GM19043 (cell line): ENCODE results near the gene PSORS1C1.

Experiments
- ATAC-seq: cut with Tn5 transposase; IDR thresholded peaks from one replicate; pipeline ENCODE4 v1.9.1; 2021; ENCODE audit warnings: low read depth; ENCODE audit not compliant: unreplicated experiment

PSORS1C1 gene

DNA sequence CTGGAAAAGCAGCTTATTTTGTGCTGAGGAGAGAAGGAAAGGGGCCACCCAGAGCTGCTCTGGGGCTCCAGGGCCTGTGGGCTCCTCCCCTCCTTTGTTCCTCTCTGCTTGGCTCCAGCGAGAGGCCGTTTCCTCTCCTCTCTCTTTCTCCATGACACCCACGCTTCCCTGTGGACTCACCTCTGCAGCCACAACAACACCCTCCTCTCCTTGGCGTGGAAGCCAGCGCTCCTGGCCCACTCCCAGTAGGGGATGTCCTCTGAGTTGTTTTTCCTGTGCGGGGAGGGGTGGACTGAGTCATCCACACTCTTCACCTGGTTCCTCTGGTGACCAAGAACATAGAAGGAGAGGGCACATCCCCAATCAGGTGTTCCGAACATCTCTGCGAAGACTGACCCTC is 10.6 kb downstream of the PSORS1C1 start:
- no peak for ATAC-seq

GRCh38 chr6:31125586-31126363 is 11.2 kb downstream of the PSORS1C1 start:
- ATAC-seq: no peak

GRCh38 chr6:31126396-31127175 is 12.0 kb downstream of the PSORS1C1 start:
- no peak for ATAC-seq

DNA sequence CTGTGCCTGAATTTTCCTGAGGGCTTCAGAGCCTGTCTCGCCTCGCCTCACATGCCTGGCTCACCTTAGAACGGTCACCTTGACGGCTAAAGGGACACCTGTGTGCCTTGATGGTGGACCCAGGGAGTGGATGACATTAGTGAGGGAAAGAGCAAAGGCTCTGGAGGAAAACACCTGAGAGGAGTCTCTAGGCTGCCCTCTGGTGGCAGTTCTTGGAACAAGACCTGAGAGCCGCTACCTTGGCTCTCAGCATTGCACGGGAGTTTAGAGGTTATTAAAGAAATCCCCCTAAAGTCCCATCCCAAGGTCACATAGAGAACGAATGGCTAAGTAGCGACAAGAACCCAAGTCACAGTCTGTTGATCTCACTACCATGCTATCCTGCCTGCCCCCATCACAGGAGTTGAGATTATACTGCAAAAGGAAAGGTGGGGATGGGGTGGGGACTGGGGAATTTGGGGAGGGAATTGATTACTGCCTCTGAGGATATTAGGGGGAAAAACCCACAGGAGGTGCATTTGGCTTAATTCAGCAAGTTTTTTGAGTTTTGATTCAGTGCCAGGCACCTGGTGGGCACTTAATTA is 13.6 kb downstream of the PSORS1C1 start:
- no peak for ATAC-seq

GRCh38 chr6:31129130-31129529 is 14.5 kb downstream of the PSORS1C1 start:
- ATAC-seq: no peak

GRCh38 chr6:31130751-31131150 is 16.2 kb downstream of the PSORS1C1 start:
- ATAC-seq: no peak

GRCh38 chr6:31131595-31131994 is 17.0 kb downstream of the PSORS1C1 start:
- no peak for ATAC-seq

GRCh38 chr6:31132806-31133205 is 18.2 kb downstream of the PSORS1C1 start:
- ATAC-seq: no peak

GRCh38 chr6:31135710-31136109 is 21.1 kb downstream of the PSORS1C1 start:
- no peak for ATAC-seq

DNA sequence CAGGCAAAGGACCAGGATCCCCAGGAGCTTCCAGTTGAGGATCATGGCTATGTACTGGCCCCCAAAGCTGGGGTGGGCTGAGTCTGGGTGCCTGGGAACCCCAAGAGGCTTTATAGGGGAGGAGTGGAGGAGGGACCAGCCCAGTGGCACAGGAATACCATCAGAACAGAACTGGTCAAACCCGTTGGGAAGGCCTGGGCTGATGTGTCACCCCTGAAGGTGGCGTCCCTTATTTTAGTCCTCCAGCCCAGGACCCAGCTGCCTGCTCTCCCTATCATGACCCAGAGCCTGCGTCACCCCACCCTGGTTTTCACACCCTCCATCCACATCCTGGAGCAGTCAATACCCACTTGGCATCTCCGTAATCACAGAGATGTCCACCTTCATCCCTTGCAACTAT is 24.4 kb downstream of the PSORS1C1 start, which contains the start of gene PSORS1C2:
Gene PSORS1C2 (minus strand): TSS at position 85 of the 400 bp plus-strand sequence. CDS start 40 bp downstream, at position 45.
- ATAC-seq: no peak

GRCh38 chr6:31139599-31139998 is 25.0 kb downstream of the PSORS1C1 start:
- no peak for ATAC-seq

DNA sequence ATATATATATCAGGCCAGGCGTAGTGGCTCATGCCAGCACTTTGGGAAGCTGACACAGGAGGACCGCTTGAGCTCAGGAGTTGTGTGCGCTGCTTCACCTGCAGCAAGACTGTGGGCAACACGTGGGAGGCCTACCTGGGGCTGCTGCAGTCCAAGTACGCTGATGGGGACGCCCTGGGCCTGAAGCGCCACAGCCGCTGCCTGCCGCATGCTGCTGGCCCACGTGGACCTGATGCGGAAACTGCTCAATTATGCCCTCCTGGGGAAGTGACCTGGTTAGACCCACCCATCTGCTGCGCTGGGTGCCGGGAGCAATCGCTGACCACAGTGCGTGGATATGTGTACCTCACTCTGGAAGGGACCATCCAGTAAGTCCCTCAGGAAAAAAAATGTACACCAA is 26.0 kb downstream of the PSORS1C1 start:
- ATAC-seq: no peak

DNA sequence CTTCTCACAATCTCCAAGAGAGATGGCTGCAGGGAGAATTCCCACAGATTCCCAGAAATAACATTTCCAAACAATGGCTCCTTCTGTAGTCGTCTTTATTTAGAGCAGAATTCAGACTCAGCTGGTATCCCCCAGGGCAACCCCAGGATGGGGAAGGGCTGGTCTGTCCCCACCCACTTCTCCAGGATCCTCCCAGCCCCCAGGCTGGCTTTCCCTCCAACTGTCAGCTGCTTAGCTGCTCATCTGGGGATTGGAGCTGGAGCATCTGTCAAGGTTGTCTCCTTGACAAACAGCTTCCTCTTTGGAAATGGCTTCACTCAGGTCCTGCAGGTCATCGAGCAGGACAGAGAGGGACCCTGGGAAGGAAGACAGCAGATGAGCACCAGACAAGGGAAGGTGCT is 27.8 kb downstream of the PSORS1C1 start:
- no peak for ATAC-seq

DNA sequence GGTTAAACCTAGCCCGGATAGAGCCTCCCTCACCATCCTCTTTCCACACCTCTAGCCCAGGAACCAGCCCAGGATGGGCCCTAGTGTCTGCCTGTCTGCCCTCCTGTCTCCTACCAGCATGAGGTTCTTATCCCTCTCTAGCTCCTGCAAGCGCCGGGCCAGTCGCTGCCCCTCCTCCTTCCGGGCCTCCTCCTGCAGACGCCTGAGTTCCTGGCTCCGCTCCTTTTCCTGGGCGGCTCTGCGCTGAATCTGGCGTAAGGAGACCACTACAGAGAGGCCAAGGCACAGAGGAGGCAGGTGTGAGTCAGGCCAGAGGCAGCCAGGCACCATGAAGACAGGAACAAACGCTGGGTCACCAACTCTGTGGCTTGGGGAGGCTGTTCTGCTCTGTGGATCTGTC is 28.5 kb downstream of the PSORS1C1 start:
- no peak for ATAC-seq

GRCh38 chr6:31144296-31144969 is 29.8 kb downstream of the PSORS1C1 start:
- no peak for ATAC-seq

DNA sequence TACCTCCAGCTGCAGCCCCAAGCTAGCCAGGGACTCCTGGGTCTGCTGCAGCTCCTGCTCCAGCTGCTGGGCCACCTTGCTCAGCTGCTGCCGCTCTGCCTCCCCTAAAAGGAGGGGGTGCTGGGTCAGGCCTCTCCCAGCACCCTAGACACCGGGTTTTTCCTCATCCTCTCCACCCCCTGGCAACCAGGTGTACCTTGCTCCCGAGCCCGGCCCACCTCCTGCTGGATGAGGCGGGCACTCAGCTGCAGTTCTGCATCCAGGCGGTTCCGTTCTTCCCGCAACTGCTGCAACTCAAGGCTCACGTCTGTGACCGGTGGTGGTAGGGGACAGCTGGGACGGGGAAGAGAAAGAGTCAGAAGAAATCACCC is 30.4 kb downstream of the PSORS1C1 start:
- ATAC-seq: no peak

- ATAC-seq: no peak
Measured at GRCh38 chr6:31145386-31145785, 30.8 kb downstream of the PSORS1C1 start.

DNA sequence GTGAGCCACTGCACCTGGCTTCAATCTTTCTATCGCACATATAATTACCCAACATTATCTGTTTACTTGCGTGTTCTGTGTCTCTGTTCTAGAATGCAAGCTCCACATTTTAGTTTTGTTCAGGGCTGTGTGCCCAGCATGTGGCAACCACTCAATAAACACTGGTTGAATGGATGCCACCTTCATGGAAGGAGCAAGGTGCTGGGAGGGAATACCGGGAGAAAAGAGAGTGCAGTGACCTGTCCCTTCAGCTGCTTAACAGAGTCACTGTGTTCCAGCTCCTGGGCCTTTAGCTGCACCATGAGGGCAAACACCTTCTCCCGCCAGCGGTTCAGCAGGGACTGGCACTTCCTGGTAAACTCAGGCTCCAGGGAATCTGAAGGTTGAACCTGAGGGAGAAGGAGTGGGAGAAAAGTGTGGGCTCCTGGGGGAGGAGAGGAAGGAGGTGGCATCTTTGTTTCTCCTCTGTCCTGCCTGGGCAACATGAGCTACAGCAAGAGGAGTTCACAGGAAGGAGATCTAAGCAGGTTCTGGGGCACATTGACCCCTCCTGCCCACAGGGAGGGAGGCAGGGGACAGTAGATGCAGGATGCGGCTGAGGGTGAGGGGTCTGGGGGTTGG is 35.3 kb downstream of the PSORS1C1 start:
- no peak for ATAC-seq

DNA sequence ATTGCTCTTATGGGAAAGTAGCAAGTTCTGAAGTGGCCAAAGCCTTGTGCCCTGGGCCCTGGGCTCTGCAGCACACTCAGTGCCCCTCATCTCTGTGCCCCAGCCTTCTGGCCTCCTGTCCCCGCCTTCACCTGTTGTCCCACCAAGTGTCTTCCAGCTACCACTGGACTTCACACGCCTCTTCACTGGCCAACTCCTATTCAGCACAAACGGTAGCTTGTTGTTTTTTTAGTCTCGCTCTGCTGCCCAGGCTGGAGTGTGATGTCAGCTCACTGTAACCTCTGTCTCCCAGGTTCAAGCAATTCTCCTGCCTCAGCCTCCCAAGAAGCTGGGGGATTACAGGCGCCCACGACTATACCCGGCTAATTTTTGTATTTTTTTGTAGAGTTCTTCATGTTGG is 38.2 kb downstream of the PSORS1C1 start:
- no peak for ATAC-seq

GRCh38 chr6:31154436-31154835 is 39.8 kb downstream of the PSORS1C1 start:
- no peak for ATAC-seq

DNA sequence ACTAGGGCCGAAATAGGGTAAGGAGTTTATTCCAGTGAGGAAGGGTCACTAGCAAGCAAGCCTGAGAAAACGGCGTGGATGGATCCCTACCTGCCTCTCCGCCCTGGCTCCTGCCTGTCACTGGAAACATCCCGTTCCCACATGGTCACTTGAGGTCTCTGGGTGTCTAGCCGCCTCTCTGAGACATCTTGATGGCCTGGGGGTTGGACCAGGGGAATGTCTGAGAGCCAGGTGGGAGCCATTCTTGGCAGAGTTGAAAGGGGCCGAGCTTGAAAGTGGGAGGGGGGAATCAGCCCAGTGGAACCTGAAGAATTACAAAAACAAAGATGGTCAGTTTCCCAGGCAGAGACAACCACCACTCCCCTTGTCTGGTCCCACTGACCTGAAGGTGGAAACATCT is 42.0 kb downstream of the PSORS1C1 start:
- no peak for ATAC-seq
